Liver (tissue), 9 donors: Measurements from ENCODE around the gene PTPRD. TPM values are rescaled to one million over a fixed set of nuclear protein-coding genes. Genes with fewer than 3 reads are reported as not detected.

Source experiments
- DNase-seq: peaks from one replicate; pipeline ENCODE4 v3.0.0-alpha.2; 2017; ENCODE audit warnings: low spot score
- H3K27ac ChIP-seq, 2 donors: one replicate each; pipeline ENCODE4 v1.7.0; 2013; ENCODE audit warnings: inconsistent platforms in 2 of 2, low read length in 2 of 2, control low read depth in 1 of 2, low read depth in 1 of 2, mild to moderate bottlenecking in 1 of 2
- H3K27me3 ChIP-seq, 4 donors: one replicate each; pipeline versions ENCODE4 v1.6.1 to v1.7.0; 2013; ENCODE audit warnings: low read length in 3 of 4, inconsistent platforms in 1 of 4, mild to moderate bottlenecking in 1 of 4, moderate library complexity in 1 of 4; ENCODE audit not compliant: control insufficient read depth in 4 of 4, insufficient read depth in 4 of 4
- H3K36me3 ChIP-seq, 4 donors: one replicate each; pipeline versions ENCODE4 v1.6.1 to v1.7.0; 2013; ENCODE audit warnings: low read length in 3 of 4, mild to moderate bottlenecking in 3 of 4, low read depth in 1 of 4, moderate library complexity in 1 of 4; ENCODE audit not compliant: control insufficient read depth in 4 of 4, insufficient read depth in 3 of 4
- H3K4me1 ChIP-seq, 4 donors: one replicate each; pipeline versions ENCODE4 v1.6.1 to v1.7.0; 2013; ENCODE audit warnings: low read length in 3 of 4, mild to moderate bottlenecking in 3 of 4, moderate library complexity in 1 of 4; ENCODE audit not compliant: control insufficient read depth in 4 of 4, insufficient read depth in 4 of 4
- H3K4me3 ChIP-seq, 3 donors: one replicate each; pipeline versions ENCODE4 v1.6.1 to v1.7.0; 2013; ENCODE audit warnings: low read length in 3 of 3, control low read depth in 1 of 3, low read depth in 1 of 3, mild to moderate bottlenecking in 1 of 3
- H3K9ac ChIP-seq, 2 donors: one replicate each; pipeline ENCODE4 v1.7.0; 2013; ENCODE audit warnings: low read length in 2 of 2, mild to moderate bottlenecking in 2 of 2, moderate library complexity in 2 of 2, control low read depth in 1 of 2, low read depth in 1 of 2
- H3K9me3 ChIP-seq, 4 donors: one replicate each; pipeline versions ENCODE4 v1.6.1 to v1.7.0; 2013; ENCODE audit warnings: low read length in 3 of 4; ENCODE audit not compliant: control insufficient read depth in 4 of 4
- EGR1 ChIP-seq, 2 donors: IDR thresholded peaks; 2 replicates each; pipeline ENCODE4 v1.6.1; 2016 to 2018; ENCODE audit warnings: antibody characterized with exemption in 2 of 2, low read depth in 2 of 2
- FOXA1 ChIP-seq: IDR thresholded peaks from 2 replicates; pipeline ENCODE4 v1.6.1; 2016; ENCODE audit warnings: antibody characterized with exemption
- FOXA2 ChIP-seq: IDR thresholded peaks from 2 replicates; pipeline ENCODE4 v1.6.1; 2016; ENCODE audit warnings: antibody characterized with exemption
- GABPA ChIP-seq, 2 donors: IDR thresholded peaks in 1 of 2; conservative IDR thresholded peaks in 1 of 2; 2 replicates each; pipeline ENCODE4 v1.6.1; 2016; ENCODE audit warnings: antibody characterized with exemption in 2 of 2, mild to moderate bottlenecking in 1 of 2, moderate library complexity in 1 of 2
- HNF4A ChIP-seq, 2 donors: conservative IDR thresholded peaks; 2 replicates each; pipeline ENCODE4 v1.6.1; 2016; ENCODE audit warnings: antibody characterized with exemption in 2 of 2, mild to moderate bottlenecking in 2 of 2
- HNF4G ChIP-seq: IDR thresholded peaks from 2 replicates; pipeline ENCODE4 v1.6.1; 2016; ENCODE audit warnings: antibody characterized with exemption
- JUND ChIP-seq, 2 donors: IDR thresholded peaks; 2 replicates each; pipeline ENCODE4 v1.6.1; 2016; ENCODE audit warnings: antibody characterized with exemption in 2 of 2
- MAX ChIP-seq: IDR thresholded peaks from 2 replicates; pipeline ENCODE4 v1.6.1; 2016; ENCODE audit warnings: antibody characterized with exemption
- NR2F2 ChIP-seq: IDR thresholded peaks from 2 replicates; pipeline ENCODE4 v1.6.1; 2016; ENCODE audit warnings: antibody characterized with exemption
- RAD21 ChIP-seq, 2 donors: IDR thresholded peaks; 2 replicates each; pipeline ENCODE4 v1.6.1; 2016; ENCODE audit warnings: antibody characterized with exemption in 2 of 2, mild to moderate bottlenecking in 2 of 2
- REST ChIP-seq: IDR thresholded peaks from 2 replicates; pipeline ENCODE4 v1.6.1; 2016; ENCODE audit warnings: antibody characterized with exemption, mild to moderate bottlenecking
- RXRA ChIP-seq, 2 donors: IDR thresholded peaks; 2 replicates each; pipeline ENCODE4 v1.6.1; 2017 to 2018; ENCODE audit warnings: antibody characterized with exemption in 2 of 2, mild to moderate bottlenecking in 1 of 2
- SP1 ChIP-seq: IDR thresholded peaks from 2 replicates; pipeline ENCODE4 v1.6.1; 2018; ENCODE audit warnings: antibody characterized with exemption, mild to moderate bottlenecking
- TAF1 ChIP-seq: conservative IDR thresholded peaks from 2 replicates; pipeline ENCODE4 v1.6.1; 2016; ENCODE audit warnings: antibody characterized with exemption, mild to moderate bottlenecking
- YY1 ChIP-seq: IDR thresholded peaks from 2 replicates; pipeline ENCODE4 v1.6.1; 2016; ENCODE audit warnings: antibody characterized with exemption, mild to moderate bottlenecking
- polyA plus RNA-seq, 2 donors: library from polyadenylated mRNA; stranded (reverse) in 1 of 2; unstranded in 1 of 2; fragments of 200-250 nt in 1 of 2; fragments of >200 nt in 1 of 2; fragmentation: Nextera tagmentation in 1 of 2; extraction: Ambion mirVana in 1 of 2; gene quantifications; one replicate each; pipeline versions ENCODE4 v1.2.1 to v1.2.3, GENCODE V29; 2013 to 2015
- total RNA-seq, 2 donors: library from RNA; depleted of rRNA; stranded (reverse); fragments of >200 nt; gene quantifications; one replicate each; pipeline ENCODE4 v1.2.3, GENCODE V29; 2014
- TF ChIP-seq, protein P1 (sequence below): IDR thresholded peaks from 2 replicates; pipeline ENCODE4 v1.6.1; 2016; ENCODE audit warnings: antibody characterized with exemption
- TF ChIP-seq, protein P2 (sequence below): fragments of 150-350 bp; IDR thresholded peaks from 2 replicates; pipeline ENCODE4 v1.5.1; 2017; ENCODE audit warnings: improper control_type of control experiment, low read depth, low read length; ENCODE audit not compliant: missing input control
- TF ChIP-seq, protein P3 (sequence below): IDR thresholded peaks from 2 replicates; pipeline ENCODE4 v1.6.1; 2016; ENCODE audit warnings: antibody characterized with exemption
- donor health status: healthy.
- donor health status: healthy.
- donor health status: healthy.
- donor health status: healthy.
- donor health status: healthy.

The PTPRD gene
- total and polyA plus RNA-seq, 4 donors: 0.78 to 34.2 (median 4.7) TPM

GRCh38 chr9:8392866-8393265 lies 2219.9 kb downstream of the PTPRD start:
- H3K4me3 ChIP-seq: no peak overlapping the region
- H3K27me3 ChIP-seq: no peaks in the 10 kb centered on the region
- no peaks in the 10 kb centered on the region for H3K9me3 ChIP-seq
- no peaks in the 10 kb centered on the region for H3K36me3 ChIP-seq
- H3K27ac ChIP-seq: no peak overlapping the region
- TF ChIP-seq FOXA1 (no peak), TAF1 (no peak), YY1 (no peak), HNF4G (no peak)
- TF ChIP-seq, protein P1, sequence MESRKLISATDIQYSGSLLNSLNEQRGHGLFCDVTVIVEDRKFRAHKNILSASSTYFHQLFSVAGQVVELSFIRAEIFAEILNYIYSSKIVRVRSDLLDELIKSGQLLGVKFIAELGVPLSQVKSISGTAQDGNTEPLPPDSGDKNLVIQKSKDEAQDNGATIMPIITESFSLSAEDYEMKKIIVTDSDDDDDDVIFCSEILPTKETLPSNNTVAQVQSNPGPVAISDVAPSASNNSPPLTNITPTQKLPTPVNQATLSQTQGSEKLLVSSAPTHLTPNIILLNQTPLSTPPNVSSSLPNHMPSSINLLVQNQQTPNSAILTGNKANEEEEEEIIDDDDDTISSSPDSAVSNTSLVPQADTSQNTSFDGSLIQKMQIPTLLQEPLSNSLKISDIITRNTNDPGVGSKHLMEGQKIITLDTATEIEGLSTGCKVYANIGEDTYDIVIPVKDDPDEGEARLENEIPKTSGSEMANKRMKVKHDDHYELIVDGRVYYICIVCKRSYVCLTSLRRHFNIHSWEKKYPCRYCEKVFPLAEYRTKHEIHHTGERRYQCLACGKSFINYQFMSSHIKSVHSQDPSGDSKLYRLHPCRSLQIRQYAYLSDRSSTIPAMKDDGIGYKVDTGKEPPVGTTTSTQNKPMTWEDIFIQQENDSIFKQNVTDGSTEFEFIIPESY: no peak
- H3K9ac ChIP-seq: no peak overlapping the region
- no peak for DNase-seq
- H3K4me1 ChIP-seq: peaks cover 0 to 4% (median 2%) of the 10 kb centered on the region in 4 donors

DNA sequence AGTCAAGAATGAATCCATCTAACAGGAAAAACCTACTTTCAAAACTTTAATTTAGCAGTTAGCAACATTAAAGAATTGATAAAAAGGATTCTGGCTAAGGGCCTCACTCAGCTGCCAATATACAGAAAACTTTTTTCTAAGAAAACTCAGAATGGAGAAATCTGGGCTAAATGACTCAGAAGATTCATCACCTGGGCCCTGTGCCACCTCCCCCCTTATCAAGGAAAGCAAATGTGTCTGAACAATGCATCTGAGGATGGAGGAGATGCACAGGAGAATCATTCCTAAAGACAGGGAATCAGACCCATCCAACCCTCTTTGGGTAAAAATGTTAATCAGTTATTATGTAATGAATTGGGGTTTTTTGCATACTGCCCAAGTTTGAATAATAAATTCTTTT lies 2221.2 kb downstream of the PTPRD start:
- Histone ChIP-seq H3K27ac (no peak overlapping the region), H3K4me3 (no peak overlapping the region), H3K27me3 (no peaks in the 10 kb centered on the region), H3K9me3 (no peaks in the 10 kb centered on the region), H3K4me1 (peaks cover 0 to 4% (median 2%) of the 10 kb centered on the region in 4 donors), H3K36me3 (no peaks in the 10 kb centered on the region), H3K9ac (no peak overlapping the region)
- DNase-seq: no peak
- TF ChIP-seq RXRA (IDR thresholded peaks at IDR 0.05): no peak
- TF ChIP-seq TAF1: no peak
- TF ChIP-seq, protein P2, sequence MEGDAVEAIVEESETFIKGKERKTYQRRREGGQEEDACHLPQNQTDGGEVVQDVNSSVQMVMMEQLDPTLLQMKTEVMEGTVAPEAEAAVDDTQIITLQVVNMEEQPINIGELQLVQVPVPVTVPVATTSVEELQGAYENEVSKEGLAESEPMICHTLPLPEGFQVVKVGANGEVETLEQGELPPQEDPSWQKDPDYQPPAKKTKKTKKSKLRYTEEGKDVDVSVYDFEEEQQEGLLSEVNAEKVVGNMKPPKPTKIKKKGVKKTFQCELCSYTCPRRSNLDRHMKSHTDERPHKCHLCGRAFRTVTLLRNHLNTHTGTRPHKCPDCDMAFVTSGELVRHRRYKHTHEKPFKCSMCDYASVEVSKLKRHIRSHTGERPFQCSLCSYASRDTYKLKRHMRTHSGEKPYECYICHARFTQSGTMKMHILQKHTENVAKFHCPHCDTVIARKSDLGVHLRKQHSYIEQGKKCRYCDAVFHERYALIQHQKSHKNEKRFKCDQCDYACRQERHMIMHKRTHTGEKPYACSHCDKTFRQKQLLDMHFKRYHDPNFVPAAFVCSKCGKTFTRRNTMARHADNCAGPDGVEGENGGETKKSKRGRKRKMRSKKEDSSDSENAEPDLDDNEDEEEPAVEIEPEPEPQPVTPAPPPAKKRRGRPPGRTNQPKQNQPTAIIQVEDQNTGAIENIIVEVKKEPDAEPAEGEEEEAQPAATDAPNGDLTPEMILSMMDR: no peak
- TF ChIP-seq YY1: no peak
- TF ChIP-seq, protein P3, sequence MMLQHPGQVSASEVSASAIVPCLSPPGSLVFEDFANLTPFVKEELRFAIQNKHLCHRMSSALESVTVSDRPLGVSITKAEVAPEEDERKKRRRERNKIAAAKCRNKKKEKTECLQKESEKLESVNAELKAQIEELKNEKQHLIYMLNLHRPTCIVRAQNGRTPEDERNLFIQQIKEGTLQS: no peak
- TF ChIP-seq FOXA2: no peak
- no peak for TF ChIP-seq MAX
- TF ChIP-seq HNF4G: no peak
- TF ChIP-seq NR2F2: no peak
- TF ChIP-seq HNF4A (conservative IDR thresholded peaks at IDR 0.05): no peak
- TF ChIP-seq SP1: no peak
- no peak for TF ChIP-seq FOXA1
- TF ChIP-seq RAD21 (IDR thresholded peaks at IDR 0.05): no peak
- TF ChIP-seq REST: no peak
- no peak for TF ChIP-seq JUND (IDR thresholded peaks at IDR 0.05)
- TF ChIP-seq EGR1 (IDR thresholded peaks at IDR 0.05; ENCODE audit: low read depth in 2 of 2): no peak
- TF ChIP-seq, protein P1: no peak
- no peak for TF ChIP-seq GABPA (IDR thresholded peaks at IDR 0.05 in 1 of 2, conservative IDR thresholded peaks at IDR 0.05 in 1 of 2)
